Cardiac fibroblast (primary cell): Measurements from ENCODE around the gene CHST9.

Source experiments
- DNase-seq, 2 donors: peaks; one replicate each; pipeline versions ENCODE4 v3.0.0 to v3.0.0-alpha.2; 2010; ENCODE audit warnings: low read depth in 2 of 2
- H3K4me3 ChIP-seq, 2 donors: replicated peaks in 1 of 2; 1 replicate in 1 of 2; 2 replicates in 1 of 2; pipeline ENCODE4 v1.5.1; 2011; ENCODE audit warnings: low read depth in 2 of 2, low read length in 2 of 2, mild to moderate bottlenecking in 2 of 2, moderate library complexity in 1 of 2
- CTCF ChIP-seq: IDR thresholded peaks from one replicate; pipeline ENCODE4 v1.5.1; 2011; ENCODE audit warnings: low read depth, mild to moderate bottlenecking, low read length, inconsistent platforms

Gene CHST9

DNA sequence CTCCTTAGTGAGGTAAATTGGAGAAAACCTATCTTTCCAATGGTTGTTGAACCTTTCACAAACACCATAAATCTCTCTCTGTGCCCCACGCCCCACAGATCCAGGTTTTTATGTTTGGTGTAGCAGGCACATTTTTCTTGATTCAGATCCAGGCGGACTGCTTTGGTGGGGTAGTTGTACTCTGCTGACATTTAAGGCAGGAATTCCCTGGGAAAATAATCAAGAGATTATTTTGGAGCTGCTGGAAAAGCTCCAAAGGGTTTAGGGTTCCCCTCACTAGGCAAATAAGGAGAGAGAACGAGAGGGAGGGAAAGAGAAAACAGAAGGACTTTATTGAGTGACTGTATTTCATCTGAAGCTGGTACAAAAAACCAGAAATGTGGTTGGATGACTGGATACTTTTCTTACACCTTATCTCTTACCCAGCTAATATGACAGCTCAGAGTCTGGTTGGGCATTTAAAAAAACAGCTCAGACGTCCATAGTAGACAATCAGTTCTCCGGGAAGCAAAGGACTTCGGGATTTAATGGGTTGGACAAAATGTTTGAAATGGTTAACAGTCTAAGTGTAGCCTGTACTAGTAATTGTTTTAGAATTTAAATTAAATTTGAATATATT, 316.0 kb downstream of the CHST9 start:
- DNase-seq = peak in 1 of 2 donors; percentile 7
- no peak for TF ChIP-seq CTCF
- H3K4me3 ChIP-seq = no peak overlapping the region

DNA sequence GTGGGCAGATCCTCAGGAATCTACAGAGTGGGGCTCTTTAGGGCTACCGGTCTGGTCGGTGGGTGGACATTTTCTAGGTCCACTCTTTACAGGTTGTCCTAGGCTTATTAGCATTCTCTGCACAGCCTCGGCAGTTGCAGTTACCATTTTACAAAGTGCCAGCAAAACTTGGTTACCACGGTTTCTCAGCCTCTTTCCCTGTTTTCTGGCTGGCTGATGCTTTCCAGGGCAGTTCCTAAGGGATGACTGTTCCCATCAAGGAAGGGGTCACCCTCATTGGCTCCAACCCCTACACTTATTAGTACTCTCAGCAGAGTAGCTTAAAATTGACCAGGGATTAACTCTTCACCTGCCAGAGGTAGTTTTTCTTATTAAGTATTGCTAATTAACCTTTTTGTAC, 317.6 kb downstream of the CHST9 start:
- DNase-seq = no peak
- no peak overlapping the region for H3K4me3 ChIP-seq
- TF ChIP-seq CTCF = no peak

DNA sequence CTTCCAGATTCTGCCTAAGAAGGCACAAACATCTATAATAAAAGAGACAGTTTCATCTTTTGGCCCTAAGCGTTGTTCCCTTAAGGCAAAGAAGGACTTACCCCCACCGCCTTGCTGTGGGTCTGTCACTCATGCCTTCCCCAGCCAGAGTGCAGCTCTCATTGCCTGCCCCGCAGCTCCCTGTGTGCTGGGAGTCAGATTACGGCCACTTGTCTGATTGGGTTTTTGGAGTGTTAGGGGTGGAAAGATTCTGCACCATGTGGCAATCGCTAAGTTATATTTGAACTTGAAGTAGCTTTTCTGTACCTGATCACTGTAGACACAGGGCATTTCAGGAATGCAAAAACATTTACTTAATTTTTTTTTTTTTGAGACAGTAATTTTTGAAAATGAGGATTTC, 319.6 kb downstream of the CHST9 start, which contains the start of gene AQP4:
AQP4 (minus strand) TSS at position 151 of the 400 bp plus-strand sequence; CDS start at position 133, 18 bp downstream.
- H3K4me3 ChIP-seq = no peak within 1 kb of the TSS
- DNase-seq = no peak
- TF ChIP-seq CTCF = no peak

DNA sequence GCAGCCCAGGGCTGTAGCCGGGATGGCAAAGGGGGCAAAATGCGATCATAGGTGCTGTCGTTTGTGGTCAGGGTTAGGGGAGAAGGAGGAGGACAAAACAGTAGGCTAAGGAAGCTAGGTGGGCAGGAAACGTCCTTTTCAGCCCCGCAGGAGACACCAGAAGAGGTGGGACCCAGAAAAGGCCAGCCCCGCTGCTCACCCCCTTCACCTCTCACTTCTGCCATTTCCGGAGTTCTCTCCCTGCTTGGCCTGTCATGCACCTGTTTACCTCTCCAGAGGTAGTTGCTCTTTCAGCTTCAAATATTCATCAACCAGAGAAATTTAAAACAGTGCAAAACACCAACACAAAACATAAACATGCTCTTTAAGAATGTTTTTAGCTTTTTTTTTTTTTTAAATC, 320.4 kb downstream of the CHST9 start:
- H3K4me3 ChIP-seq = no peak overlapping the region
- no peak for TF ChIP-seq CTCF
- no peak for DNase-seq

GRCh38 chr18:26863921-26864497, 321.1 kb downstream of the CHST9 start:
- no peak for TF ChIP-seq CTCF
- no peak overlapping the region for H3K4me3 ChIP-seq
- no peak for DNase-seq

GRCh38 chr18:26863122-26863879, 321.8 kb downstream of the CHST9 start:
- no peak for TF ChIP-seq CTCF
- DNase-seq = no peak
- H3K4me3 ChIP-seq = no peak overlapping the region
